Ovary (tissue), 9 donors: ENCODE data around the gene ST3GAL6. TPM values are rescaled to one million over a fixed set of nuclear protein-coding genes. Genes with fewer than 3 reads are reported as not detected.
A peak's percentile ranks its signal among the peaks of the same experiment; 100 is the strongest.

ENCODE experiments used
- DNase-seq, 5 donors: peaks; one replicate each; pipeline ENCODE4 v3.0.0-alpha.2; 2019 to 2020
- H3K27ac ChIP-seq, 2 donors: fragments of 200-600 bp; one replicate each; pipeline versions ENCODE4 v1.5.1 to v1.8.0; 2019 to 2022
- H3K27me3 ChIP-seq: fragments of 200-600 bp; one replicate; pipeline ENCODE4 v1.8.0; 2022
- H3K36me3 ChIP-seq: fragments of 200-600 bp; sonication (generic); one replicate; pipeline ENCODE4 v1.5.1; 2019
- H3K4me1 ChIP-seq: one replicate; pipeline ENCODE4 v1.8.1; 2013; ENCODE audit warnings: mild to moderate bottlenecking, moderate library complexity; ENCODE audit not compliant: insufficient read depth
- H3K4me3 ChIP-seq: fragments of 200-600 bp; sonication (generic); one replicate; pipeline ENCODE4 v1.5.1; 2017
- H3K9me3 ChIP-seq, 2 donors: fragments of 200-600 bp in 1 of 2; sonication (generic) in 1 of 2; one replicate each; pipeline versions ENCODE4 v1.5.1 to v1.8.1; 2013 to 2019; ENCODE audit warnings: mild to moderate bottlenecking in 1 of 2, moderate library complexity in 1 of 2
- EP300 ChIP-seq: sonication (generic); formaldehyde crosslinking; IDR thresholded peaks from one replicate; pipeline ENCODE4 v1.6.1; 2017; ENCODE audit warnings: antibody characterized with exemption
- POLR2A ChIP-seq: fragments of 450-650 bp; IDR thresholded peaks from one replicate; pipeline ENCODE4 v1.6.1; 2017; ENCODE audit warnings: antibody characterized with exemption, mild to moderate bottlenecking, moderate library complexity
- WGBS, 3 donors: extraction: QIAGEN DNeasy Blood & Tissue Kit in 1 of 3; methylation state at CpG; one replicate each; pipeline versions ENCODE4 v1.1.5 to v1.1.7; 2013 to 2017; 5-methylcytosine and 5-hydroxymethylcytosine counted together
- intact Hi-C, 4 donors: fragments of 100-400 bp; cut with DNase I; formaldehyde crosslinking; loops; one replicate each; pipeline versions ENCODE4 v1.11.0 to v1.15.1; 2022 to 2023
- polyA plus RNA-seq, 2 donors: library from polyadenylated mRNA; stranded (reverse); fragments of 200-250 nt in 1 of 2; fragments of 350-450 nt in 1 of 2; fragmentation: Illumina TruSeq in 1 of 2; extraction: RNeasy Lipid Tissue Mini Kit (QIAGEN cat#74804) in 1 of 2; gene quantifications; one replicate each; pipeline ENCODE4 v1.2.3, GENCODE V29; 2013 to 2014
- total RNA-seq, 7 donors: library from RNA; depleted of rRNA in 2 of 7; stranded (reverse); fragments of >200 nt in 2 of 7; fragmentation: NEBNext Ultra II Directional in 3 of 7; extraction: Animal tissue kit (Norgen Biotek cat#: 25700) in 3 of 7; gene quantifications; one replicate each; pipeline versions ENCODE4 v1.1.0 to v1.2.4, GENCODE V29; 2016 to 2023
- TF ChIP-seq, protein P1 (sequence below), 3 donors: fragments of 450-650 bp in 2 of 3; fragments of 200-600 bp in 1 of 3; IDR thresholded peaks; one replicate each; pipeline versions ENCODE4 v1.5.1 to v1.8.0; 2016 to 2022; ENCODE audit warnings: antibody characterized with exemption in 3 of 3, mild to moderate bottlenecking in 1 of 3
- donor health status: DM: no; HTN: no; CAD: no; lungs with moderate emphysema.
- donor health status: DM: no; HTN: no; CAD: no.
- donor health status: Bipolar disorder and iron deficiency.
- donor health status: DM: yes; HTN: yes; CAD: no.
- donor health status: DM: no; HTN: no; CAD: no.
- donor health status: DM: yes; HTN: yes; CAD: no.

ST3GAL6 gene
- total and polyA plus RNA-seq, 9 donors = 1.9 to 16.7 (median 3.7) TPM

DNA sequence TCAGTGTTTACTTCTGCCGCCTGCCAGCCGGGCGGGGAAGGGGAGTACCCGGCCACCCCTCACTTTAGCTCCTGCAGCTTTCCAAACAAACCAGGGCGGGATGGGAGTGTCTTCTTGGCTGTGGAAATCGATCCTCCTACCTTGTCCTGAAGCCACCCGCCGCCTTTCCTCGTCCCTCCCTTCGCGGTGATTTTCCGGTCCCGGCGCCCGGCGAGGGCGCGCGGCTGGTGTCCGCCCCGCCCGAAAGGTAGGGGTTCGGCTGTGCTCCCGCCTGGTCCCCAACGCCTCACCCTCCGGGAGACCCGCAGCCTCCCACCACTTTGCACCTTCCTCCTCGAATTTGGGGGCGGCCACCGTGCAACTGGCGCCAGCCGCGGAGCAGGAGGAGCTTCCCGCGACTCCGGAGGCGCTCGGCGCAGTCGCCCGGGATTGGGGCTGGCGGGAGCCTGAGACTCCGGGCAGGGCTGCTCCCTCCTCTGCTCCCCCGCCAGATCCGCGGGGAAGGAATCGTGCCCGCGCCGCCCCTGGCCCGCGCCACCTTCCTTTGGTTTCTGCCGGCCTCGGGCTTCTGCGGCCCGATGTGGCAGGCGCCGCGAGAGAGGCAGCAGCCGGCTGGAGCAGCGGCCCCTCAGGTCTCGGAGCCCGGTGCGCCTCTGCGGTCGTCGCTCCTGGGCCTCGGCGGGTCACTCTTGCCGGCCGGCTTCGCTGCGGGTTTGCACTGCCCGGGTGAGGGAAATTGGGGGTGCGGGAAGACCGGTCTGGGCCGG lies 30.7 kb upstream of the ST3GAL6 start:
- intact Hi-C loops = no loop called here
- no peaks in the 10 kb centered on the region for H3K9me3 ChIP-seq

DNA sequence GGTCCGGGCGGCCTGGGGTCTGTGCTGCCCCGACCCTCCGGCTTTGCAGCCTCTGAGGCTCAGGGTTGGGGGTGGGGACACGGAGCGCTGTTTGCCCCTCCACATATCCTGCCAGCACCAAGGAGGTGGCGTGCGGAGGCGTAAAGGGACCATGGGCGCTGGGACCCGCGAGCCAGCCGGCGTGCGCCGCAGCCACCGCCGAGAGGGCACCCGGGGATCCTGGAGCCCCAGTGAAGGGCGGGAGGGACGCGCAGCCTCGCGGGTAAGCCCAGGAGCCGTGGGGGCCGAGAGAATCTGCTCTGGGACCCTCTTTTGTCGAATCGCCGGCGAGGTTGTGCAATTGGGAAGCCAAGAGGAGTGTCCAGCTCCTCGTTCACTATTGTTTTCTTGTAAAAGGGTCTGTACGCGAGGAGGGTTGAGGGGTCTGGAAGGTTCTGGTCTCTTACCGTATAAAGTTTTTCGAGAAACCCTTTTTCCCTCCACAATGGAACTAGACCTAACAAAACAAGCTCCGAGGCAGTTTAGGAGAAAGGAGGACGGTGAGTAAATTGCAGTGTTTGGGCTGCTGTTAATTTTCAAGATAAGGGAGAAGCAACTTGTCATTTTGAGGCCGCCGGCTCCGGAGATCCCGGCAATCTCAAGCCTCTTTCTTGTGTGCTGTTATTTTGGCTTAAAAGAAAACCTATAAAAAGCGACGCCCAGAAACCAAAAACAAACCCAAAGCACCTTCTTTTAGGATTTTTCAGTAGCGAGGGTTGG lies 29.9 kb upstream of the ST3GAL6 start:
- TF ChIP-seq, protein P1, sequence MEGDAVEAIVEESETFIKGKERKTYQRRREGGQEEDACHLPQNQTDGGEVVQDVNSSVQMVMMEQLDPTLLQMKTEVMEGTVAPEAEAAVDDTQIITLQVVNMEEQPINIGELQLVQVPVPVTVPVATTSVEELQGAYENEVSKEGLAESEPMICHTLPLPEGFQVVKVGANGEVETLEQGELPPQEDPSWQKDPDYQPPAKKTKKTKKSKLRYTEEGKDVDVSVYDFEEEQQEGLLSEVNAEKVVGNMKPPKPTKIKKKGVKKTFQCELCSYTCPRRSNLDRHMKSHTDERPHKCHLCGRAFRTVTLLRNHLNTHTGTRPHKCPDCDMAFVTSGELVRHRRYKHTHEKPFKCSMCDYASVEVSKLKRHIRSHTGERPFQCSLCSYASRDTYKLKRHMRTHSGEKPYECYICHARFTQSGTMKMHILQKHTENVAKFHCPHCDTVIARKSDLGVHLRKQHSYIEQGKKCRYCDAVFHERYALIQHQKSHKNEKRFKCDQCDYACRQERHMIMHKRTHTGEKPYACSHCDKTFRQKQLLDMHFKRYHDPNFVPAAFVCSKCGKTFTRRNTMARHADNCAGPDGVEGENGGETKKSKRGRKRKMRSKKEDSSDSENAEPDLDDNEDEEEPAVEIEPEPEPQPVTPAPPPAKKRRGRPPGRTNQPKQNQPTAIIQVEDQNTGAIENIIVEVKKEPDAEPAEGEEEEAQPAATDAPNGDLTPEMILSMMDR (IDR thresholded peaks at IDR 0.05) = no peak
- no peak for TF ChIP-seq EP300
- TF ChIP-seq POLR2A = no peak
- Histone ChIP-seq H3K27me3 (no peaks in the 10 kb centered on the region), H3K4me3 (peak overlapping the region; percentile 66), H3K9me3 (no peaks in the 10 kb centered on the region), H3K36me3 (no peaks in the 10 kb centered on the region), H3K27ac (peak overlapping the region in 1 of 2 donors; percentile 22), H3K4me1 (peaks cover 2% of the 10 kb centered on the region)
- WGBS, 3 donors = 0 to 1% (median 0%) methylated on average over 31 to 44 of the region's 44 CpGs
- intact Hi-C loops = no loop called here
- peak in 3 of 5 donors; percentile 13 to 40 (median 27) for DNase-seq

More for the DNA sequence above, 30.7 kb upstream of the ST3GAL6 start:
- Histone ChIP-seq H3K36me3 (no peaks in the 10 kb centered on the region), H3K4me3 (peak overlapping the region; percentile 66), H3K27me3 (no peaks in the 10 kb centered on the region), H3K4me1 (peaks cover 2% of the 10 kb centered on the region), H3K27ac (peak overlapping the region in 1 of 2 donors; percentile 22)
- TF ChIP-seq EP300 (no peak), POLR2A (no peak)
- TF ChIP-seq, protein P1 (IDR thresholded peaks at IDR 0.05) = no peak
- WGBS, 3 donors = 1% methylated on average over 50 to 77 of the region's 77 CpGs
- DNase-seq = peak; percentile 14 to 54 (median 21)

DNA sequence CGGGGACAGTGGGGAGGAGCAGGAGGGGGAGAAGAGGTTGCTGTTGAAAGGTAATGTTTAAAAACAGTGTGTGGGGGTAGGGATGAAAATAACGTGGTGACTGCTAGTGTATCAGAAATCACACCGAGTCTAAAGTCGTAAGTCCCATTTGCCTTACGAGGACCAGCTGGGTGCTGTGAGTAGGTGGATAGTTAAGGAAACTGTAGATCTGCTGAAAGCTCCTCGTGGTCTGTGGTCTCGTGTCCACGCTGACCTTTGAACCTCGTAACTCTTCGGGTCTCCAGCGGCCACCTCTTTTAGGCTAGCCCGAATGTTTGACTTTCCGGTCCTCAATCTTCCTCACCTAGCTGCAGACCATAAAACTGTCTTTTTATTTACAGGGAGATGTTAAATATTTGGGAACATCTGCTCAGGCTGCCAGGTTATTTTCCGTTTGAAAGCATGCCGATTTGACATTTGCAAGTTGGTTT lies 29.3 kb upstream of the ST3GAL6 start:
- TF ChIP-seq, protein P1 (IDR thresholded peaks at IDR 0.05) = no peak
- Histone ChIP-seq H3K4me3 (peak overlapping the region; percentile 66), H3K27ac (no peak overlapping the region), H3K4me1 (peaks cover 2% of the 10 kb centered on the region), H3K27me3 (no peaks in the 10 kb centered on the region), H3K36me3 (no peaks in the 10 kb centered on the region), H3K9me3 (no peaks in the 10 kb centered on the region)
- no peak for DNase-seq
- intact Hi-C loops = no loop called here
- 1 to 2% (median 2%) methylated on average over 15 of the region's 15 CpGs for WGBS, 3 donors

DNA sequence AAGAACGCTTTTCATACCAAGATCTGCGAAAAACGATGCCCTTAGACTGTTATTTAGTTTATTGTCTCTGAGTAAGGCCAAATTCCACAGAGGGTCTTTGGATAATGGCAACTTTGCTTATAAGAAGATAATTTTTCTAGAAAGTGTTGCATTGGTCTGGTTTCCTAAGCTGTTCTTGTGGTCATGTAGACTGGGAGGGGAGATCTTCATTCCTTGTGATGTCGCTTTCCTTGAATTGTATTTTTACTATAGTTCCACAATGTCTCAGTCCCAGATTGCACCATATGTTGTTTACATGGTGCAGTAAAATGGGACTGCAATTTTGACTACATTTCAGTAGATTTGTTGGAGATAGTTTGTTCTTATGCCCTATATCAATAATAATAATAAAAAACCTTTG lies 28.8 kb upstream of the ST3GAL6 start:
- 22 to 35% (median 31%) methylated on average over 4 of the region's 4 CpGs for WGBS, 3 donors
- intact Hi-C loops = no loop called here
- TF ChIP-seq EP300 = no peak
- TF ChIP-seq, protein P1 (IDR thresholded peaks at IDR 0.05) = no peak
- no peak for TF ChIP-seq POLR2A

More for the DNA sequence above, 28.8 kb upstream of the ST3GAL6 start:
- Histone ChIP-seq H3K4me1 (peaks cover 2% of the 10 kb centered on the region), H3K9me3 (no peaks in the 10 kb centered on the region), H3K27ac (no peak overlapping the region), H3K4me3 (peak overlapping the region; percentile 66), H3K36me3 (no peaks in the 10 kb centered on the region), H3K27me3 (no peaks in the 10 kb centered on the region)
- no peak for DNase-seq
